Small intestine (tissue), 7 donors: ENCODE measurements around the gene KRTAP2-2. TPM values are rescaled to one million over a fixed set of nuclear protein-coding genes. Genes with fewer than 3 reads are reported as not detected.
"Not testable (repeated sequence)": the region's sequence is repeated elsewhere in the genome, so short reads cannot be mapped to it uniquely, and the experiment has no call there.

Source experiments
- DNase-seq, 2 donors: peaks; one replicate each; pipeline versions ENCODE4 v3.0.0 to v3.0.0-alpha.2; 2013
- FAIRE-seq: peaks from 2 replicates; lab custom pipeline; 2012; peaks lifted over from hg19 to GRCh38; lab: Jason Lieb, UNC
- H3K27ac ChIP-seq, 3 donors: one replicate each; pipeline ENCODE4 v1.5.1; 2013; ENCODE audit warnings: low read length in 2 of 3, mild to moderate bottlenecking in 2 of 3, control low read depth in 1 of 3, inconsistent platforms in 1 of 3, low read depth in 1 of 3, moderate library complexity in 1 of 3
- H3K27me3 ChIP-seq, 3 donors: one replicate each; pipeline ENCODE4 v1.6.1; 2013; ENCODE audit warnings: low read length in 3 of 3, inconsistent platforms in 1 of 3; ENCODE audit not compliant: control insufficient read depth in 3 of 3, insufficient read depth in 3 of 3
- H3K36me3 ChIP-seq, 3 donors: one replicate each; pipeline ENCODE4 v1.6.1; 2013; ENCODE audit warnings: low read length in 3 of 3, inconsistent platforms in 1 of 3, low read depth in 1 of 3, mild to moderate bottlenecking in 1 of 3, moderate library complexity in 1 of 3; ENCODE audit not compliant: control insufficient read depth in 3 of 3, insufficient read depth in 2 of 3
- H3K4me1 ChIP-seq, 3 donors: one replicate each; pipeline ENCODE4 v1.6.1; 2013; ENCODE audit warnings: low read length in 2 of 3, inconsistent platforms in 1 of 3, low read depth in 1 of 3, mild to moderate bottlenecking in 1 of 3, moderate library complexity in 1 of 3; ENCODE audit not compliant: control insufficient read depth in 3 of 3, insufficient read depth in 2 of 3
- H3K4me3 ChIP-seq, 3 donors: one replicate each; pipeline ENCODE4 v1.5.1; 2013; ENCODE audit warnings: low read length in 3 of 3, control low read depth in 1 of 3, inconsistent platforms in 1 of 3, low read depth in 1 of 3, mild to moderate bottlenecking in 1 of 3, moderate library complexity in 1 of 3
- H3K9me3 ChIP-seq, 2 donors: one replicate each; pipeline ENCODE4 v1.6.1; 2013; ENCODE audit warnings: low read depth in 1 of 2, low read length in 1 of 2; ENCODE audit not compliant: control insufficient read depth in 2 of 2, insufficient read depth in 1 of 2
- WGBS, 3 donors: extraction: QIAGEN DNeasy Blood & Tissue Kit; methylation state at CpG; one replicate each; pipeline ENCODE4 v1.1.7; 2013; 5-methylcytosine and 5-hydroxymethylcytosine counted together
- polyA plus RNA-seq, 4 donors: library from polyadenylated mRNA; stranded (reverse) in 3 of 4; unstranded in 1 of 4; fragments of 200-250 nt in 3 of 4; fragments of 120-200 nt in 1 of 4; gene quantifications; one replicate each; pipeline versions ENCODE4 v1.2.1 to v1.2.3, GENCODE V29; 2013
- donor health status: healthy with polysubstance abuse.
- donor health status: control.
- donor health status: control.
- donor health status: Bipolar disorder and iron deficiency.
- donor health status: healthy.

Gene KRTAP2-2
- polyA plus RNA-seq, 4 donors = not detected

DNA sequence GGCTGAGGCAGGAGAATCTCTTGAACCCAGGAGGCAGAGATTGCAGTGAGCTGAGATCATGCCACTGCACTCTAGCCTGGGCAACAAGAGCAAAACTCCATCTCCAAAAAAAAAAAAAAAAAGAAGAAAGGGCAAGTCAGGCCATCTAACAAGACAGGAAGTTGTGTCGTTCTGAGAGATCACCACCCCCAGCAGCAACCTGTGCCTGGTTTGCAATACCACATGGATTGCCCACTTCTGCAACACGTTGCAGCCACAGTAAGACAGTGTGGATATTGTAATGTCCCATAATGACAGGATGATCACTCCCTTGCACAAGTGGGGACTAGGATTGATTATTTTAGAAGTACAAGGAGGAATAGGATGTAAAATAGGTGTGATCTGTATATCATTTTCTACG, 14.0 kb upstream of the KRTAP2-2 start:
- H3K27me3 ChIP-seq = peaks cover 0 to 5% (median 0%) of the 10 kb centered on the region in 3 donors
- no peak overlapping the region for H3K4me3 ChIP-seq
- no peaks in the 10 kb centered on the region for H3K9me3 ChIP-seq
- 70 to 89% (median 73%) methylated on average over 3 of the region's 3 CpGs for WGBS, 3 donors
- H3K4me1 ChIP-seq = no peaks in the 10 kb centered on the region
- H3K27ac ChIP-seq = no peak overlapping the region
- H3K36me3 ChIP-seq = no peaks in the 10 kb centered on the region
- FAIRE-seq (no peak), DNase-seq (no peak)

DNA sequence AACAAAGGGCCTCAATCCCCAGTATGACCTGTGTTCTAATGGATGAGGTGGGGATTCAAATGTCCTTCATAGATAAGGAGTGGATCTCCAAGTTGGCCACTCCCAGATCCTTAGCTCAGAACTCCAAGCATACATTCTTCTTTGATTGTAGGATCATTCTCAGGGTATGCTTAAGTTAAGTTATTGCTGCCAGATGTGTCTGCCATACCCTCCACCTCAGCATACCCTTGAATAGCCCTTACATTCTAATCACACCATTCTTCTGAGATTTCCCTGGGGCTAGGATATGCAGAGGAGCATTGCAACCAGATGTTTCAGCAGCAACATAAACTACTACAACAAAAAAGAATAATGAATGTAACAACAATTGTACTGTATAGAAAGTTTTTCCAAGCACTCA, 12.3 kb upstream of the KRTAP2-2 start:
- Histone ChIP-seq H3K27ac (no peak overlapping the region), H3K4me1 (no peaks in the 10 kb centered on the region), H3K9me3 (no peaks in the 10 kb centered on the region), H3K27me3 (peaks cover 0 to 5% (median 0%) of the 10 kb centered on the region in 3 donors), H3K36me3 (no peaks in the 10 kb centered on the region), H3K4me3 (no peak overlapping the region)
- DNase-seq (no peak), FAIRE-seq (no peak)

DNA sequence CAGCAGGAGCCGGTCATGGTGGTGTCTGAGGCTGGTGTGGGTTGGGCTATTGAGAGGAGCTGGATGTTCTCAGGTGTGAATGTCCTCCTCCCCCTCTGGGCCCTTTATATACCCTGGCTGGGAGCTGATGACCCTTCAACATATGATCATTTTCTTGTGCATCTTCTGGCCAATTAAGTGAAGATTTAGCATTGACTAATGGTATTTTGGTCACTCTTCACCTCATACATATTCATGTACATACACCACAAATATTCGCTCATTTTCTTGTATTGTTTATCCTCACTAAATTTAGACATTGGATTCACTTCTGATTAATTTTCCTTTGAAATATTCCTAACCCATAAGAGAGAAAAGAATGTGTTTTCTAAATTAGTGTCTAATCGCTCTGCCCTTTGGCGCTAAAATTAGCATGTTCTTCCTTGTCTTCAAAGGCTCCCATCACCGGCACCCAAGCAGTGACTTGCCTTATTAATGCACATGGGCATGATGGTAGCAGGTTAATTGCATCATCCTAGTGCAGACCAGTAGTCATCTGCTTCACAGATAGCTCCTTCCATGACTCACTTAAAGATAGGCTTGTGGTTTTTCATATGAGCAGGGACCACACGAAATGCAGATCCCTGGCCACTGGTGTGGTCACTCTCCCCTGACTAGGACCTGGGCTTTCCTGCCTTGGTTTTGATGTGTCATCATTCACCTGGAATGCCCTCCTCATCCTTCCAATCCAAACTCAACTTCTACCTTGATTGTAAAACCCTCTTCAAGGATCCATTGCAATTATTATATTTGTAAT, 11.0 kb upstream of the KRTAP2-2 start, which contains the start of gene KRTAP2-4:
TSS of gene KRTAP2-4 (minus strand) at position 51 of the 796 bp plus-strand sequence. CDS start at position 17, 34 bp downstream.
- Histone ChIP-seq H3K4me3 (no peak within 1 kb of the TSS), H3K27me3 (peaks cover 0 to 5% (median 2%) of the 10 kb centered on the region in 3 donors), H3K27ac (no peak within 1 kb of the TSS), H3K9me3 (no peaks in the 10 kb centered on the region), H3K4me1 (no peaks in the 10 kb centered on the region), H3K36me3 (no peaks in the 10 kb centered on the region)
- DNase-seq (no peak), FAIRE-seq (no peak)
- 82 to 93% (median 91%) methylated on average over 6 of the region's 6 CpGs for WGBS, 3 donors

DNA sequence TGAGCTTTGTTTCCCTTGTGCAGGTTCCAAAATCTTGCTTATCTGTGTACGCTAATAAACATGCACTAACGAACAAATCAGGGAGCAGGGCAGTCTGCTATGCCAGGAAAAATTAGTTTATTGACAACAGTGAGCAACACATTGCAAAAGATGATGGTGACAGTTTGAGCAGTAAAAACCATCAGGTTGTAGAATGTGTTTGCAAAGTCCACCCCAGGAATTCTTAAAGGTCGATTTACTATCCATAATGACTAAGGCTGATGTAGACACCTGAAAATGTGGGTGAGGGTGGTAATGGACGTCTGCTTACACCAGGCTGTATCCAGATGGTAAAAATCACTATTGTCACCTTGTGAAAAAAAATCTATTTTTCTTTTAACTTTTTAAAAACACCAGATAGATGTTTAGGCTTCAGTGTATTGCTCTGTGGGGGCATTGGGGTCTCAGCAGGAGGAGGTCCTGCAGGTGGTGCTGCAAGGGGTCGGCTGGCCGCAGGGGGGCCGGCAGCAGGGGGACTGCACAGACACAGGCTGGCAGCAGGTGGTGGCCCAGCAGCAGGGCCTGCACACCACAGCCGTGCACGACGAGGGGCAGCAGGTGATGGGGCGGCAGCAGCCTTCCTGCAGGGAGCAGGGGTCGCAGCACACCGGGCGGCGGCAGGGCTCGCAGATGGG, 10.1 kb upstream of the KRTAP2-2 start:
- not testable (repeated sequence) for H3K4me3 ChIP-seq, H3K4me1 ChIP-seq, DNase-seq, H3K36me3 ChIP-seq, H3K27ac ChIP-seq, H3K27me3 ChIP-seq, H3K9me3 ChIP-seq, FAIRE-seq
- 56 to 70% (median 59%) methylated on average over 7 of the region's 16 CpGs for WGBS, 3 donors

DNA sequence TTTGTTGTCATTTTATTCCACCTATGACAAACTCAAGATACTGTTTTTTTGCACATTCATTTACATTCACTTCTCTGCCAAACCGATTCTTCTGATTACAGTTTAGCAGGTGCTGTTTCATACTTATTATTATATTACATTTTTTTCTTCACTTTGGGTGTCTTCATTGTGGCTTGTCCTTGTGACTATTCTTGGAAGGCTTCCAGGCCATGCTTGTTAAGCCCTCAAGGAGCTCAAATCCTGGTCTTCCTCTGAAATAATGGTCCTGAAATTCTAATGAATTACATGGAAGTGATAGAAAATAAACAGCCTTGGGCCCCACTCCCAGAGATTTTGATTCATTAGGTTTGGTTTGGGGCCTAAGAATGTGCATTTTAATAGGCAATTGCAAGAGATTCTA, 9.3 kb upstream of the KRTAP2-2 start:
- 46 to 79% (median 46%) methylated on average over 1 of the region's 1 CpG for WGBS, 3 donors
- DNase-seq = no peak
- Histone ChIP-seq H3K4me3 (no peak overlapping the region), H3K36me3 (no peaks in the 10 kb centered on the region), H3K9me3 (no peaks in the 10 kb centered on the region), H3K27me3 (peaks cover 0 to 13% (median 2%) of the 10 kb centered on the region in 3 donors), H3K4me1 (no peaks in the 10 kb centered on the region), H3K27ac (no peak overlapping the region)
- FAIRE-seq = no peak

DNA sequence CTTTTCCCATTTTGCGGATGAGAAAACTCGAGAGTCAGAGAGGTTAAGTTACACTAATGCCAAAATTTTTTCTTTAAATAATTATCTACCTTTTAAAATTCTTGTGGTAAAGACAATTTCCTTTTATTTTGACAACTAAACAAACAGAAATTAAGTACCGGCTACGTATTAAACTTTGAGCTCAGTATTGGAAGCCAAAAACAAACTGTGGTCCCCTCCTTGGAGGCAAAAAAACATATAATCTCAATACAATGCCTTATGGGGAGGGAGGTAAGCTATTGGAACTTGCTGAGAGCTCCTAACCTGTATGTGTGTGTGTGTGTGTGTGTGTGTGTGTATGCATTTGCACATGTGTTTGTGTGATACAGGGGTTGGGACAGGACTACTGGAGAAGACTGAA, 8.4 kb upstream of the KRTAP2-2 start:
- Histone ChIP-seq H3K9me3 (no peaks in the 10 kb centered on the region), H3K27ac (no peak overlapping the region), H3K4me3 (no peak overlapping the region), H3K27me3 (peaks cover 0 to 17% (median 4%) of the 10 kb centered on the region in 3 donors), H3K36me3 (no peaks in the 10 kb centered on the region), H3K4me1 (no peaks in the 10 kb centered on the region)
- no peak for DNase-seq
- no peak for FAIRE-seq
- WGBS, 3 donors = 53 to 65% (median 65%) methylated on average over 4 of the region's 4 CpGs

DNA sequence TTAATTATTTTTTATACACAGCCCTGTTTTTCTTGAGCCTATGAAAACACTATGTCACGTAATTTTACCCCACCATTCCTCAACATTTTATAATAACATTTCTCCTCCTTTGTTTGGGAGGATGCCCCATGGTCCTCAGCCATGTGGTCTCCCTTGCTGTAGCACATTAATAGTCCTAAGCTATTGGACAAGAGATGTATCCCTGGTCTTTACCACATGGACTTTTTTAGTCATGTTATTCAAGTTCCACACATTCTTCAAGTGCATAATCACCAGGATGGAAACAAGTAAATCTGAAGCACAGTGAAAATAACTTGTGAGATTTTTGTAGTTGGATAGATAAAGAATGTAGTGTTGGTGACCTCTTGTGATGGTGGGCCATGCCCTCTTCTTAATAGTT, 6.9 kb upstream of the KRTAP2-2 start:
- 55 to 80% (median 77%) methylated on average over 1 of the region's 1 CpG for WGBS, 3 donors
- Histone ChIP-seq H3K4me1 (no peaks in the 10 kb centered on the region), H3K27me3 (peaks cover 0 to 18% (median 4%) of the 10 kb centered on the region in 3 donors), H3K9me3 (no peaks in the 10 kb centered on the region), H3K36me3 (no peaks in the 10 kb centered on the region), H3K4me3 (no peak overlapping the region), H3K27ac (no peak overlapping the region)
- DNase-seq (no peak), FAIRE-seq (no peak)

DNA sequence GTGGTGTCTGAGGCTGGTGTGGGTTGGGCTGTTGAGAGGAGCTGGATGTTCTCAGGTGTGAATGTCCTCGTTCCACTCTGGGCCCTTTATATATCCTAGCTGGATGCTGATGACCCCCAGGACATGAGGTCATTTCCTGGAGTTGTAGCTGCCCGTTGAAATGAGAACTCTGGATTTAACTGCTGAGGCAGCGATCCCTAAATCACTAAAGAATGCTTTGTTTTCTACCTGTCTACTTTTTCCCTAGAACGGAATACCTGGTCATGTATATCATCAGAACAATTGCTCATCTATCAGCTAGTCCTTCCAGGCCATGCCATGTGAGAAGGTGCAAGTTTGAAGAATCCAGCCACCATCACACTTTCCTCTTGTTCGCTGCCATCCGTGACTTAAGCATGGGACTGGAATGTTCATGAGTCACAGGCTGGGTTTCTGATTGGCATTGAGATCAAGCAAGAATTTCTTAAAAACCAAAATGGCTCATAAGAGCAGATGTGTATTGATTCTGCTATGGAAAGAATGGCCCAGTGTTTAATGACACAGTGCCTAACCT, 5.1 kb upstream of the KRTAP2-2 start, which contains the start of gene KRTAP2-3:
TSS of gene KRTAP2-3 (minus strand) at position 63 of the 553 bp plus-strand sequence. CDS start 64 bp downstream, outside the sequence.
- H3K36me3 ChIP-seq = no peaks in the 10 kb centered on the region
- DNase-seq (no peak), FAIRE-seq (no peak)
- peaks cover 0 to 12% (median 4%) of the 10 kb centered on the region in 3 donors for H3K27me3 ChIP-seq
- WGBS, 3 donors = 61 to 65% (median 62%) methylated on average over 6 of the region's 6 CpGs
- no peaks in the 10 kb centered on the region for H3K4me1 ChIP-seq
- H3K4me3 ChIP-seq = no peak within 1 kb of the TSS
- H3K9me3 ChIP-seq = no peaks in the 10 kb centered on the region
- no peak within 1 kb of the TSS for H3K27ac ChIP-seq
